Measurements from ENCODE around the gene CERS6.

DNA sequence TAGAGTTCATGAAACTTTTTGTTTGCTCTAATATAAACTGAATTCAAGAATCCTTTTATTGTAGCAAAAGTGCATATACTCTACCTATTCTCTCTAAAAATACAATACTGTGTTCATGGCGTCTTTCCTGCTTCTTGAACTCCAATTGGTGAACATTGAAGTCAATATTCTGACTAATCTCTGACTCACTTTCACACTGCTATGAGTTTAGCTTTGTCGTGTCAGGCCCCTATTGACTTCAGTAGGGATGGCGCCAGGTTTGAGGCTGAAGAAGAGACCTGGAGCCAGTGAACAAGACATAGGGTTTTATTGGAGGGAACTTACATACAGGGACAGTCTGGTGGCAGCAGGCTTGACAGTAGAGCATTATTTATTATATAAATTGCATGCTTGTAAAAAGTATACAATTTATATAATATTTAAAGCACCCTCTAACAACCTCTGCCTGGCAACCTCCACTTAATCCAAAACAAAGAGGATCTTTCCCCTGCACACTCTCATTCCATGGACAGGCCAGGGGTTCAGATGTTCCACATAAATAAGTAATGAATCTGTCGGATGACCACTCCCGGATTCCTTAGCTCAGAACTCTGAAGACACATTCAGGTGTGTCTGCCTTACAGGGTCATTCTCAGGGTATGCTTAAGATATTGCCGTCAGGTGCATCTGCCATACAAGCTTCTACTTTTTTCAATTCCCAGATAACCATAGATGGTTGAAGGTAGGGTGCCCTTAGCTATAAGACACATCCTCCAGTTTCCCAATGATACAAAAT, 141.0 kb downstream of the CERS6 start:
- no peak for TF ChIP-seq GATA2 (IDR thresholded peaks at IDR 0.05; ENCODE audit: low read depth, low read length)
- no peak for TF ChIP-seq GATA3 (IDR thresholded peaks at IDR 0.05; ENCODE audit: low read depth, low read length)
